HS-5 (cell line): Measurements from ENCODE around the gene ZFYVE28.

Source experiments
- DNase-seq: peaks from one replicate; pipeline ENCODE4 v3.0.0-alpha.2; 2012; ENCODE audit warnings: low read depth

Gene ZFYVE28

DNA sequence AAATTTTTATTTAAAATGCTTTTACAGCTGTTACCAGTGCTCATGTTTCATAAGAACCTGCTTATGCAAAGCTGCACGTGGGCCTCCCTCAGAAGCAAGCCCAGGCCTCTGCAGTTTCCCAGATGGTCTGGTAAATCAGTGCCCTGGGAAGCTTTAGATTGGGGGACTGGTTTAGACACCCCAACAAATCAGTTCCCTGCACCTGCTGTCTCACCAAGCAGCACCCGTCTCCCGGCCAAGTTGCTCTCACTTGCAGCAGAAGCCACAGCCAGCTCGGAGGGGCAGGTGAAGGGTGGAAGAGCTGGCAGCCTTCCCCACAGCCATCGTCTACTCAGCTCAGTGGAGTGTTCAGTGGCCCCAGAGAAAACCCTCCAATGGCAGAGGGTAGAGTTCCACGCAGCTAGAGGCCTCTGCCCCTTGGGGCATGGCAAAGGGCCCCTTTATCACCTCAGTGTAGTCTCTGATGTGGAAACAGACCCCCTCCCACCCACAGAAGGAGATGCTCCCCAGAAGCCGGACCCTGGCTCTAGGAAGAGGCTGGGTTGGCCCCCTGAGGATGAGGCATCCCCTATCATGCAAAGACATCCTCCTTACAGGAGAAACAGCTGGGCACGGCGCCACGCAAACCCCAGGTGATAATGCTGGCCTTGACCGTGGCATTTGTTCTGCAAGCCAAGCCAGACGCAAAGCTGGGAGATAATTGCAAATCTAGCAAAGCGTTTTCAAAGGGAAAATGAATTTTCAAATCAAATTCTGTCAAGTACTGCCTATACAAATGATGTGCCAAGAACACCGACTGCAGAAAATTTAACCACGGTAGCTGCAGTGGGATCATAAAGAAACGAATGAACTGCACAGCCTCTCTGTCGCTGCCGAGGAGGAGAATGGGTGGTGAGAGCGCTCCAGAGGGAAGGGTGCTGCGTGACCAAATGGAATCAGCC lies 51.9 kb downstream of the ZFYVE28 start:
- DNase-seq: no peak

DNA sequence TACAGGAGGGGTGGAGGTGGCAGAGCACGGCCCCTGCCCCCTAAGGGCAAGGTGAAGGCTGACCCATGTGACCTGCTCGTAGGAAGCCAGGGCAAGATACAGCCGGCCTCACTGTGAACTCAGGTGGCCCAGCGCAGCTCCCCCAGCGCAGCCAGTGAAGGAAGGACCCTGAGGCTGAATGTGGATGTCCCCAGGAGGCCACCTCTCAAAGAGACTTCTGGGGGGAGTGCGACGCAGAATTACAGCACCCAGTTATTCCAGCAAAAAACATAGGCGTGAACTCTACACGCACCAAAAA lies 52.6 kb downstream of the ZFYVE28 start:
- DNase-seq: no peak

DNA sequence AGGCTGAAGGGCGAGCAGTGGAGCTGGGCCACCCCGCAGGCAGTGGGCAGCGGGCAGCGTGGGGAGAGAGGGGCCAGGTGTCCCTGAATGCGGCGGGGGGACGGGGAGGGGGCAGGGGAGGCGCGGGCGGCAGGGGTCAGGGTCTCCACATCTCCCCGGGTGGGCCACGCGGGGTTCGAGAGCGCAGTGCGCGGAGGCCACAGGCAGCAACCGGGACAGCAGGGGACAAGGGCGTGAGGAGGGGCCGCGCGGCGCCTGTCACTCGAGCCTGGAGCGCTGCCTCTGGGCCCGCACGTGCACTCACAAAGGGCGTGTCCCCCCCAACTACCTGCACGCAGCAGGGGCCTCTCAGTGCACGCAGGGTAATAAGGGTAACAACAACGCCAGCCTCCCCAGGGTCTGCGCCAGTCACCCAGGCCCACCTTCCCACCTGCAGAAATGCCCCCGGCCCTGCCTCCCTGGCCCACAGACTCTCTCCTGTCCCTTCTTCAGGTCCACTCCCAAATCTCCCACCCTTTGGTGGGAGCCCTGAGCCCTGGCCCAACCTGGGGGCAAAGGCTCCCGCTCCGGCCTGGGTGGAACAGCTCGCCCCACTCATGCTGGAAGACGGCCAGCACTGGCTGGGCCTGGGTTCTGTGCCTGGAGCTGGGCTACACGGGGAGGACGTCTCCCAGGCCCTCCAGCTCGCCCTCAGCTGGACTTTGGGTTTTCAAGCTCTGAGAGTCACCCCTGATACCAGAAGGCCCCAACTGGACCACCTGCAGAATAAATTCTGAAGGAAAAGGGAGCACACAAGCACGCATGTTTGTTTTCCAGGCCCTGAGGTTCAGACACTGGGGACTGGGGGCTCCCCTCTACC lies 53.2 kb downstream of the ZFYVE28 start:
- no peak for DNase-seq

GRCh38 chr4:2364654-2365053 lies 53.8 kb downstream of the ZFYVE28 start:
- no peak for DNase-seq

- DNase-seq: no peak
These were observed 54.3 kb downstream of the ZFYVE28 start for GRCh38 chr4:2363951-2364653.

DNA sequence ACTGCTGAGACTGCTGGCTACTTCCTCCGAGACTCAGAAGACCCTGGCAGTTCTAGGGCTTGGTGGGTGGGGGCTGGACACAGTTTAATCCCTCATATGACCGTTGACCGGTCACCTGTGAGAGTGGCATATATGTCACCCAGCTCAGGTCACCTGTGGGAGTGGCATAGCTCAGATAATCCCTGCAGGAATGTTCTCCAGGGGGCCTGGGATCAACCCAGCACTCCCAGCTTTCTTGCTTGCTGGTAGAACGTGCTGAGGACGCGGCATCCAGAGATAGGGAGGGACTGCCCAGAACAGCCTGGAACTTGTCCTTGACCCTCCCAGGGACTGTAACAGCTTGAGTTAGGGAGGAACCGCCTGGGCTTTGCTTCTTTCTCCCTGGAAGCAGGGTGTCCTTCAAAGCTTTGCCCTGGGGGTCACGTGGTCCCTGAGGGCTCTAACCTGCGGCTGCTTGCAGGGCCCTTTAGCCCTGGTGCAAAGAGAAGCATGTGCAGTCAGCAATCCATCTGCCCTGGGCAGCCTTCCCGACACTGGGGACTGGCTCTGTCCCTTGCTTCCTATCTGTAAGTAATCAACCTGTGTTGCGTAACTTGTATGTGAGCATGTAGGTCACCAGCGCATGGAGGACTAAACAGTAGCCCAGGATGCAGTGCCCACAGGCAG lies 55.3 kb downstream of the ZFYVE28 start:
- no peak for DNase-seq

DNA sequence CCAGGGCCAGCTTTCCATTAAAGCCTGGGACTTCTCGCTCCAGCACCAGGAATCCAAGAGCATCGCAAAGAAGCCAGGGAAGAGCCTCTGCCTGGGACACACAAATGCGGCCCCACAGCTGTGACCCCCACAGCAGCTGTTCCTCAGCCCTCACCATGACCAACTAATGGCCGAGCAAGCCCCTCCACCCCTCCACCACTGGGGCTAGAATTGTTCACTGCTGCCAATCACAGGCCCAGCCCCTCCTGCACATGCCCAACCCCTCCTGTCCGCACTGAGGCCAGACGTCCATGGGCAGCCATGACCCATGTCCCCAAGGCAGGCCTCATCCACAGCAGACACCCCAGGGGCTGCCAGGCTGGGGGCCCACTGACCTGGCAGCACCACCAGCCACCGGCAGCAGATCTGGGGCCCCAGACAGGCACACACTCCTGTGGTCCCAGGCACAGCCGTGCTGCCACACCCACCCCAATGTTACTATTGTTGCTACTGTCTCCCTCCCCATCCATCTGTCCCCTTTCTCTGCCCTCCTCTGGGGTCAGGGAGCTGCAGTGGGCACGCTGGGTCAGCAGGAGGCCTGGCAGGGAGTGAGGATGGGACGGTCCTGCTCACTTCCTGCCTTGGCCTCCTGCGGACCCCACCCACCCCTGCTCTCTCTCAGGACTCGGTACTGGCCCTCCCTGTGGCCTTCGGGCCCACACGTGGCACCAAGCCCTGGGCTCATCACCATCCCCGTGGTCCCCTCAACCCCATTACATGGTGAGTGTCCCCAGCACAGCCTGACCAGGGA lies 56.0 kb downstream of the ZFYVE28 start:
- DNase-seq: no peak

GRCh38 chr4:2361366-2362265 lies 56.8 kb downstream of the ZFYVE28 start:
- no peak for DNase-seq

DNA sequence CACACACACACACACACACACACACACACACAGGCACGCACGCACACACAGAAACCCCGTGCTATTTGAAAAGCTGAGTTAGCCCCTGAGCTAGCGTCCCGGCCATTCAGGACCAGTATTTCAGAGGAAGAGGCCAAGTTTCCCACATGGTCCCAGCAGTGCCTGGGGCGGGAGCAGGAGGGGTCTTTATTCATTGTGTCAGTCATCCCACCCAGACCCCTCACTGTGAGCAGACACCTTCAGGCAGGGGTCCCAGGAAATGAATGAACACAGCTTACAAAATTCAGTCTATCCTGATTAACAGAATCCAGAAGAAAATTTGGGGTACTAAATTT lies 58.1 kb downstream of the ZFYVE28 start:
- no peak for DNase-seq

GRCh38 chr4:2359591-2360395 lies 58.7 kb downstream of the ZFYVE28 start:
- DNase-seq: no peak

- DNase-seq: no peak
These were observed 60.4 kb downstream of the ZFYVE28 start for GRCh38 chr4:2357821-2358745.

DNA sequence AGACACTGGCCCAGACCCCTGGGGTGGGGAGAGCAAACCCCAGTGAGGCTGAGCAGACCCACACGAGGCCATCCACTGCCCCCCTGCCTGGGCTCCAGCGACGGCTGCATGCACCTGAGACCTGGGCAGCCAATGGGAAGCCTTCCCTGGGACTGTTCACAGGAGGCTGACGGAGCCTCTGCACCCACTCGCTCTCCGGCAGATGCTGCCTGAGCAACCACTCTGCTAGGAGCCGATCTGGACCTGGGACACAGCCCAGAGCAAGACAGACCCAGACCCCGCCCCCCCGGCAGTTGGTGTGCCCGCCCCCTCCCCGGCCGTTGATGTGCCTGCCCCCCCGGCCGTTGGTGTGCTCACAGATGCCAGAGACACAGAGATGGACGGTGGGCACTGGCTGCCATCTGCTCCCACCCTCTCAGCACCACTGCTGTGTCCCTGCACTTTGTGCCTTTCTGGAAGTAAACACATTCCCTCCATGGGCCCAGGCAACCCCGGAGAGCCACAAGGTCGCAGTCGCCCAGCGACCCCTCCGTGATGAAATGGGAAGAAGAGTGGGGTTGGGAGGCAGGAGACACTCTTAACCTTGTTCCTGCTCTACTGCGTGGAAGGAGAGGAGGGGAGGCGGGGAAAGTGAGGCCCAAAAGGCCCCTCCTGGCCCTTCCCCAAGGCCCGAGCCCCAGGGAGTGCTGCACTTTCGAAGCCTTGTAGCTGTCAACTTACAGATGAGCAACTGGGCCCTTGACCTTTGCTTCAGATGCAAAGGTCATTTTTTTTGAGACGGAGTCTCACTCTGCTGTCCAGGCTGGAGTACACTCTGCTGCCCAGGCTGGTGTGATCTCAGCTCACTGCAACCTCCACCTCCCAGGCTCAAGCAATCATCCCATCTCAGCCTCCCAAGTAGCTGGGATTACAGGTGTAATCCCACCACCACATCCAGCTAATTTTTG lies 62.0 kb downstream of the ZFYVE28 start:
- no peak for DNase-seq

DNA sequence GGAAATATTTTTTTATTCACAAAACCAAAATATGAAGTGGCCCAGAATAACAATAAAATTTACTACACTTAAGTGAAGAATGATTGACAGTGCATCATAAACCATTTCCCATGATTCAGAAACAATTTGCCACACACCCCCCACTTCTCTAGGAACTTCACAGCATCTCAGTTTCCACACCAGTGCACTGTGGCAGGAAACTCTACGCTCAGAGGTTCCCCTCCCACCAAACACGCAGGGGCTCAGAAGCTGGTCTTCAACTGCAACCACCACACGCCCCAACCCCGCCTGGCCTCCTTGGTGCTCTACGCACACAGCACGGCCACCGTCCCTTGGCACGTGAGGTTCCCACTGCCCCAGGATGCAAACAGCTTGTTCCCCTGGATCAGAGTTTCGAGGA lies 63.7 kb downstream of the ZFYVE28 start:
- no peak for DNase-seq

DNA sequence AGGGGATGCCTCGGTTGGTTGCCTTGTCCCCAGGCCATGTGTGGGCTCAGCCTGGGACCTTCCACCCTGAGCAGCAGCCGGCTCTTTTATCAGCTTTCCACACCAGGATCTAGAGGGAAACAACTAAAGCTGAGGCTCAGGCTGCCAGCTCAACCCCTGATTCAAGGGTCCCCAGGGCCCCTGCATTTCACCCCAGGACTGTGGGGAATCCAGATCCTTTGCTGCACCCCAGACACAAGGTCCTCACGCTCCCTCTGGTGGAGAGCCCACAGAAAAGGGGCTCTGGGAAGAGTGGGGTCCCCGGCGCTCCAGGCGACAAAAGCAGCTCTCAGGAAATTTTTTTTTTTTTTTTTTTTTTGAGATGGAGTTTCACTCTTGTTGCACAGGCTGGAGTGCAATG lies 64.3 kb downstream of the ZFYVE28 start:
- no peak for DNase-seq

DNA sequence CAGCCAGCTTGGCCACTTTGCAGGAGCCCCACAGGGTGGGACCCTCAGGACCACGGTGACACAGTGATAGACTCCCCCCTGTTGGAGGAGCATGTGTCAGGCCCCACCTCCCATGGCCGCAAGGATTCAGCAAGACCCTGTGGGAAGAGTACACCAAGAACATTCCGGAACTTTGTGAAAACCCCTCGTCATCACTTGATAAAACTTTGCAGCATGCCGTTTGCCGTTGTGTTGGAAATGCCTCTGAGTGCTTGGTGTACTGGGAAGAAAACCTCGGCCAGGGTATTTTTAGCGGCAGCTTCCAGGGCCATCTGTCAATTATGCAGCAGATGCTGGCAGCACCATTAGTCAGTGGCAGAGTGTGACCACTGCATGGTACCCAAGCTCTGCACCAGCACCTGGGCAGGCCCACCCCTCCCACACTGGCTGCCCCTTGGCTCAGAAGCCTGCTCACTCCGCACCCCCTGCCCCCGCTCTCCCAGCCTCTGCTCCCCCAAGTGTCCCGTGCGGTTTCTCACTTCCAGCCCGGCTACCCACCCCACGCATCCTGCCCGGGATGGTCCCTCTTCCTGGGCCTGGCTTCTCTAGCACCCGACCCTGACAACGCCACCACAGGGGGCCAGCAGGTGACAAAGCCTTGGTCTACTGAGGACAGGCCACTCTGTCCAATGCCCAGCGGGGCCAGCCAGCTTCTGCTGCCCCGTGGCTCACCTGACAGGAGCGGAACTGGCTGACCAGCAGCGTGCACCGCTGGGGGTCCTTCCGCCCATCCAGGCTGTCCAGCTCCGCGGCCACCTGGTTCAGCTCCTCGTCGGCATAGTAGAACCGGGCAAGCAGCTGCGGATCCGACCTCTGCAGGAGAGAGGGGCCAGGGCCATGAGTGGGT lies 65.0 kb downstream of the ZFYVE28 start:
- DNase-seq: no peak

DNA sequence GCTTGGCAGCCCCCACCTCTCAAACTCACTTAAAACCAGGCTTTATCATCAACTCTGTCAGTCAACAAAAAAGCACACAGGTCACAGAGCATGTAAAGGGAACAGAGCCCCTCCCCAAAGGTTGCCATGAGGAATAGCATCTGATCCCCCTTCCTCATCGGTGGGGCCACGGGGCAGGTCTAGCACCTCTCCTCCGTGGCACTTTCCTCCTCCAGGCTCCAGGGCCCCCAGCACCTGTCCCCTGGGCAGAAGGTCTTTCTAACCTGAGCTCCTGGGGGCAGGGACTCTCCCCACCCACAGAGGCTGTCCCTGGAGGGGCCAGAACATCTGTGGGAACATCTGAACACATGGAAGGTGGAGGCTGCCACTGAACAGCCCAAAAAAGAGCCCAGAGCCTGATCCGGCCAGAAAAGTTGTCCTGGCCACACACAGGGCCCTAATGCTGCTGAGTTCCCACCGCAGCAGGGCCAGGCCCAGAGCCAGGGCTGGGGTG lies 65.7 kb downstream of the ZFYVE28 start:
- DNase-seq: no peak
